Natural killer cell (primary cell): ENCODE results near the gene ZNF497. TPM values are rescaled to one million over a fixed set of nuclear protein-coding genes. Genes with fewer than 3 reads are reported as not detected.

Experiments used
- ATAC-seq, 3 donors: fragments of 150-1000 bp in 2 of 3; fragments of 200-7000 bp in 1 of 3; cut with Tn5 transposase; 1 replicate in 1 of 3; 2 replicates in 2 of 3; pipeline ENCODE4 v1.10.0; 2021; ENCODE audit warnings: mild to moderate bottlenecking in 2 of 3, moderate library complexity in 2 of 3
- DNase-seq, 2 donors: peaks; one replicate each; pipeline versions ENCODE4 v3.0.0 to v3.0.0-alpha.2; 2013 to 2021; ENCODE audit warnings: mixed read lengths in 1 of 2
- H3K27ac ChIP-seq: one replicate; pipeline ENCODE4 v1.5.1; 2013; ENCODE audit warnings: mild to moderate bottlenecking, low read length
- H3K27me3 ChIP-seq: one replicate; pipeline ENCODE4 v1.6.1; 2013; ENCODE audit warnings: low read length; ENCODE audit not compliant: control insufficient read depth, insufficient read depth
- H3K36me3 ChIP-seq: one replicate; pipeline ENCODE4 v1.6.1; 2013; ENCODE audit warnings: low read length; ENCODE audit not compliant: control insufficient read depth, insufficient read depth
- H3K4me1 ChIP-seq: one replicate; pipeline ENCODE4 v1.6.1; 2013; ENCODE audit warnings: low read length; ENCODE audit not compliant: control insufficient read depth, insufficient read depth
- H3K4me3 ChIP-seq: one replicate; pipeline ENCODE4 v1.5.1; 2013; ENCODE audit warnings: low read length
- H3K9me3 ChIP-seq: one replicate; pipeline ENCODE4 v1.6.1; 2013; ENCODE audit warnings: low read length; ENCODE audit not compliant: control insufficient read depth, insufficient read depth
- H3K27ac Mint-ChIP-seq, 2 donors: one replicate each; pipeline ENCODE4 v1.8.0; 2022; ENCODE audit warnings: mild to moderate bottlenecking in 2 of 2, mixed read lengths in 2 of 2, moderate library complexity in 1 of 2
- H3K27me3 Mint-ChIP-seq, 2 donors: one replicate each; pipeline ENCODE4 v1.8.0; 2022; ENCODE audit warnings: low read depth in 2 of 2, mixed read lengths in 2 of 2
- H3K36me3 Mint-ChIP-seq: one replicate; pipeline ENCODE4 v1.8.0; 2022; ENCODE audit warnings: mixed read lengths
- H3K4me1 Mint-ChIP-seq, 2 donors: one replicate each; pipeline ENCODE4 v1.8.0; 2022; ENCODE audit warnings: mixed read lengths in 2 of 2
- H3K4me3 Mint-ChIP-seq: one replicate; pipeline ENCODE4 v1.8.0; 2022; ENCODE audit warnings: mild to moderate bottlenecking, moderate library complexity, mixed read lengths
- H3K9me3 Mint-ChIP-seq, 2 donors: one replicate each; pipeline ENCODE4 v1.8.0; 2022; ENCODE audit warnings: mixed read lengths in 2 of 2
- CTCF ChIP-seq: fragments of 200-600 bp; IDR thresholded peaks from one replicate; pipeline ENCODE4 v1.8.0; 2022; ENCODE audit warnings: antibody characterized with exemption
- whole genome bisulfite sequencing: methylation state at CpG from one replicate; pipeline ENCODE4 v1.1.7; 2013; ENCODE audit warnings: missing lambda C conversion rate; ENCODE audit not compliant: insufficient coverage; 5-methylcytosine and 5-hydroxymethylcytosine counted together
- intact Hi-C: fragments of 100-400 bp; cut with micrococcal nuclease; formaldehyde crosslinking; loops from one replicate; pipeline ENCODE4 v1.14.2; 2022
- total RNA-seq, 4 donors: library from RNA; stranded (reverse); fragments of 120-200 nt in 1 of 4; gene quantifications; one replicate each; pipeline versions ENCODE4 v1.2.3 to v1.2.4, GENCODE V29; 2013 to 2022

The ZNF497 gene
- total RNA-seq, 3 donors from 2014 or later (not counting 1 experiment from before 2014, with no cell fraction given): 0.40 to 0.61 (median 0.60) TPM

DNA sequence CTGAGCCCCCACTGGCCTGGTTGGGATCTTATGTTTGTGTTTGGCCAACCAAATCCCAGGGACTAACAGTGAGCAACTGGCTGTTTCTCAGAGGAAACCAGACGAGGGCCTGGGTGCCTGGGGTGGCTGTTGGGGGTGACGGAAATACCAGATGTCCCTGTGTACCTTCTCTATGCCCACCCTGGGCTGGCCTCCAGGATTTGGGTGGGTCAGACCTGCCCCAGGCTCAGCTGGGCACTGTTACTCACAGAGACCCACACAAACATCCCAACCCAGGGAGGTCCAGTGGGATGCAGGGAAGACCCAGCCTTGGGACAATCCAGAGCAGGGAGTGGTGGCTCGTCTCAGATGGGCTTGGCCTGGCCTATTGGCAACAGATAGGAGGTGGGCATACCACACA lies 26.9 kb downstream of the ZNF497 start:
- H3K36me3 ChIP-seq: peaks cover 17% of the 10 kb centered on the region
- H3K36me3 Mint-ChIP-seq: peaks cover 8% of the 10 kb centered on the region
- DNase-seq (no peak), ATAC-seq (no peak)
- no peak overlapping the region for H3K27ac Mint-ChIP-seq
- H3K4me3 Mint-ChIP-seq: no peak overlapping the region
- no peaks in the 10 kb centered on the region for H3K9me3 Mint-ChIP-seq
- no peaks in the 10 kb centered on the region for H3K4me1 ChIP-seq
- no peaks in the 10 kb centered on the region for H3K27me3 Mint-ChIP-seq
- no peak for TF ChIP-seq CTCF
- no peak overlapping the region for H3K27ac ChIP-seq
- intact Hi-C loops: no loop called here
- no peaks in the 10 kb centered on the region for H3K4me1 Mint-ChIP-seq
- WGBS: 88% methylated on average over 3 of the region's 3 CpGs
- no peaks in the 10 kb centered on the region for H3K9me3 ChIP-seq
- H3K27me3 ChIP-seq: no peaks in the 10 kb centered on the region
- no peak overlapping the region for H3K4me3 ChIP-seq

GRCh38 chr19:58334691-58335249 lies 27.8 kb downstream of the ZNF497 start:
- ATAC-seq: no peak
- 95% methylated on average over 19 of the region's 19 CpGs for WGBS
- Mint-ChIP-seq H3K4me1 (no peaks in the 10 kb centered on the region), H3K4me3 (no peak overlapping the region), H3K27me3 (no peaks in the 10 kb centered on the region), H3K36me3 (peaks cover 2% of the 10 kb centered on the region), H3K27ac (no peak overlapping the region), H3K9me3 (no peaks in the 10 kb centered on the region)
- no peaks in the 10 kb centered on the region for H3K4me1 ChIP-seq
- peaks cover 17% of the 10 kb centered on the region for H3K36me3 ChIP-seq
- DNase-seq: no peak
- no peaks in the 10 kb centered on the region for H3K9me3 ChIP-seq
- no peak overlapping the region for H3K4me3 ChIP-seq
- no peak overlapping the region for H3K27ac ChIP-seq
- no peaks in the 10 kb centered on the region for H3K27me3 ChIP-seq
- TF ChIP-seq CTCF: no peak
- intact Hi-C loops: no loop called here

DNA sequence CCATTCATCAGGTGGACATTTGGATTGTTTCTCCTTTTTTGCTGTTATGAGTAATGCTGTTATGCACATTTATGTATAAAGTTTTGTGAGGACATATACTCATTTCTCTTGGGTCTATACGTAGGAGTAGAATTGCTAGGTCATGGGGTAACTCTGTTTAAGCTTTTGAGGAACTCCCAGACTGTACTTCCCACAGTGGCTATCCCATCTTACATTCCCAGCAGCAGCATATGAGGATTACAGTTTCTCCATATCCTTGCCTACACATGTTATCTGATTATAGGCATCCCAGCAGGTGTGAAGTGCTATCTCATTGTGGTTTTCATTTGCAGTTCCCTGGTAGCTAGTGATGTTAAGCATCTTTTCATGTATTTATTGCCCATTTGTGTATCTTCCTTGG lies 29.9 kb downstream of the ZNF497 start:
- Histone ChIP-seq H3K27me3 (no peaks in the 10 kb centered on the region), H3K36me3 (peaks cover 2% of the 10 kb centered on the region), H3K4me3 (no peak overlapping the region), H3K27ac (no peak overlapping the region), H3K9me3 (no peaks in the 10 kb centered on the region), H3K4me1 (peaks cover 6% of the 10 kb centered on the region)
- H3K27ac Mint-ChIP-seq: no peak overlapping the region
- H3K9me3 Mint-ChIP-seq: no peaks in the 10 kb centered on the region
- no peaks in the 10 kb centered on the region for H3K27me3 Mint-ChIP-seq
- no peaks in the 10 kb centered on the region for H3K36me3 Mint-ChIP-seq
- no CpG with 5 or more reads among the region's 1 CpG for WGBS
- H3K4me3 Mint-ChIP-seq: no peak overlapping the region
- no peak for TF ChIP-seq CTCF
- ATAC-seq: no peak
- DNase-seq: no peak
- H3K4me1 Mint-ChIP-seq: no peaks in the 10 kb centered on the region
- intact Hi-C loops: no loop called here

DNA sequence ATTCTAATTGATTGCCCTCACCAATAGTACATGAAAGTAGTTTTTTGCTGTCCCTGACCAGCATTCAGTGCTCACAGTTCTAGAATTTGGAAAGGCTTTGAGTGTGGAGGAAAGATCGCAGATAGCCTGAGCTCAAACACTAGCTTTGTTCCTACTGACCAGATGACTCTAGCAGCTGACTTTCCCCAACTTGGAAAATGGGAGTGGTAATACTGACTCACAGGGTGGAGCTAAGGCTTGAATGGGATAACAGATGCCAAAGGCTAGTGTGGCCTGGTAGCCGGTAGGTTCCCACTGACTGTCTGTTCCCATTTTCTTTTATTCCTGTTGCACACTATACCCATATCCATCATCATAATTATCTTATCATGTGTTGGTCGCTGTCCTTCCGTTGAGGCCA lies 32.1 kb downstream of the ZNF497 start:
- H3K27me3 Mint-ChIP-seq: no peaks in the 10 kb centered on the region
- Histone ChIP-seq H3K9me3 (no peaks in the 10 kb centered on the region), H3K27me3 (no peaks in the 10 kb centered on the region), H3K4me3 (no peak overlapping the region), H3K4me1 (peaks cover 25% of the 10 kb centered on the region), H3K27ac (no peak overlapping the region), H3K36me3 (peaks cover 2% of the 10 kb centered on the region)
- DNase-seq (no peak), ATAC-seq (no peak)
- 100% methylated on average over 4 of the region's 4 CpGs for WGBS
- H3K36me3 Mint-ChIP-seq: no peaks in the 10 kb centered on the region
- H3K27ac Mint-ChIP-seq: no peak overlapping the region
- H3K4me1 Mint-ChIP-seq: no peaks in the 10 kb centered on the region
- TF ChIP-seq CTCF: no peak
- no peaks in the 10 kb centered on the region for H3K9me3 Mint-ChIP-seq
- intact Hi-C loops: no loop called here
- H3K4me3 Mint-ChIP-seq: no peak overlapping the region
